ENCODE measurements around the gene PCYT2.

The PCYT2 gene

DNA sequence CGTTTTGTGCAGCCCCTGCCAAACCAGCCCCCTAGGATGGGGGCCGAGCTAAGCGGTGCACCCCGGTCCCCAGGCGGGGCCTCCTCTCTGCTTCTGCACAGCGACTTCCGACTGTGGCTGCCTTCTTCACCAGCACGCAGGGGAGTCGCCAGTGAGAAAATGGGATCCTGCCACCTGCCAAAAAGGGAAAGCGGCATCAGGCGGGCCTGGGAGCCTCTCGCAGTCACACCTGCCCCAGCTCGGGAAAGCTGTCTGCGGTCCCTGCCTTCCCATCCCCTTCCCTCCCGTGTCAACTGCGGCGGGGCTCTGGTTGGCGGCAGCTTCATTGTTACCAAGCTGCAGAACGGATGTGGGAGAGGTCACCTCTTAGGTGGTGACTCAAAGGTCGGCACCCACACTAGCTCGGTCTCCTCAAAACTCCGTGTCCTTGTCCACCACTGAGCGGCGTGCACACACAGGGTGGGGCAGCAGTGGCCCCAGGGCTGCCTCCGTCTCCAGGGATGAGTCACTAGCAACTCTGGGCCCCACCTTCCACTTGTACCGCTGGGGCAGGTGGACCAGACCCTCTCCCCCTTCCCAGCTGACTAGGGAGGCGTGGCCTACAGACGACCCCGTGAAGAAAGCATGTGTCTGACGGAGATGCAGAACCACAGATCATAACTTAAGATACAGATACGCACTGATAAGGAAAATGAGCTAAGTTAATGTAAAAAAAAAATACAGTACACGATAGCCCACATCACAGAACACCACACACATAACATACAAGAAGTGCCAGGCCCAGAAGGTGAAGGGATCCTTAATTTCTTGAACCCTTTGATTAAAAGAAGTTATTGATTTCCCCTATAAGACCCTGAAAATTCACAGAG, 1.5 kb upstream of the PCYT2 start:
- DNase-seq, result no peak

DNA sequence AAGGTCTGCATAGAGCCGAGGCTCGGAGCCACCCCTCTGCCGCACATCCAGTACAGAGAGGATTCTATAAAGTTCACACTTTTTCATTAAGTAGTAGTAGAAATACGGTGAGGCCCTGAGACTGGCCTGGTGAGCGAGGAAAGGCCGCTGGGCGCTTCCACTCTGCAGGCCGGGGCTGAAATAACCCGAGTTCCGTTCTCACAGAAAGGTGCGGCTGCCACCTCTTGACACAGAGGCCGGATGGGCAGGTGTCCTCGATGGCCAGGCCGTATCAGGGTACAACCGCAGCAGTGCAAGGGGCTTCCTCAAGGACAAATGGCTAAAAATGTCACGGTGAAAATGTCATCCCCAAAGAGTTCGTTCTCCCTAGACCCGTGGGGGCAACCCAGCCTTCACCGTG, 770 bp upstream of the PCYT2 start:
- no peak for DNase-seq

DNA sequence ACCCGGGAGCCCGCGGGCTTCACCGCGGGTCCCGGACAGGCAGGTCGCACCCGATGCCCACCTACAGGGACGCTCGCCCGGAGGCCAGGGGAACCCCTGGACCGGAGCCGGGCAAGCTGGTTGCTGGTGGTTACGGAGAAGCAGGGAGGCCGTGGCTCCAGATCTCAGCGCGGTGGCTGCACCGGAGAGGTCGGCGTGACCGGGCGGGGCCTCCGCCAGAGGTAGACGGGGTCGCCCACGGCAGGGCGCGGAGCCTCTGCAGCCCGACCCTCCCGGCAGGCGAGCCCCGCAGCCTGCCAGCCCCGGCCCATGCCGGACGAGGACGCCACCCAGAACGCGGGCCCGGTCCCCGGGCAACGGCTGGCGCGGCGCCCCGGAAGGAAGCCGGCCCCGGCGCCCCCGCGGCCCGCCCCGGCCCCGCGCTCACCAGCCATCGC, 341 bp downstream of the PCYT2 start:
- DNase-seq, result no peak

DNA sequence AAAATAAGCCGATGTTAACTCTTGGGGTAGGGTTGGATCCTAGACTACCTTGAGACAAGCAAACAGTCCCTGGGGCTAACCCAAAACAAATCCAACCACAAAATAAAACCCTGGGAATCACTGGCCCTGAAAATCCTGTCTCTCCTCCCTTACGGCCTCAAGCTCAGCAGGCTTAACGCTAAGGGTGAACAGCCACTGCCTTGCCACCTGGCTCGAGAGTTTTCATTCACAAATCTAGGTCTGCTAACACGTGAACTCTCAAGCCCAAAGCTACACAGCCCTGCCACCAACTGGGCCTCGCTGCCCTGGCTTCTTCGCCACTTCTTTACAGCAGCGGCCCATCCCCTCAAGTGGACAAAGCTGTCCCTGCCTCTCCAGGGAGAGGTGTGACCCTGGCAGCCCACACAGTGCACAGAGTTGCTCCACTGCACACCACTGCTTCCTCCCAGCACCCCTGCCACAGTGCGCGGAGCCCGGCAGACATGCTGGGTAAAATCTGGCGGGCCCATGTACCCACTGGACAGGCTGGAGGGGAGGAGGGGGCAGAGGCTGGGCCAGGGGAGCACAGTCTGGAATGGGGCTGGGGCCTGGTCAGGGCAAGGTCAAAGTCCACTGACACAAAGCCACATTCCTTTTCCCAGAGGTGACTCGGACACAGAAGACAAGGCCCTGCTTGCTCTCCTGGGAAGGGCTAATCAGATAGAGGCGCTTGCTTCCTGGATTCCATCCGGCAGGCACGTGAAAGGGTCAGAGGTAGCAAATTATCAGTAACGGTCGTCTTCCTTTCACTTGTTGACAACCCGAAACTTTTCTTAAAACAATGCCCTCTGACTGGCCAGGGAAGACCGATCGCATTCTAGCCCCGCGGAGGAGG, 996 bp downstream of the PCYT2 start:
- DNase-seq, result no peak

DNA sequence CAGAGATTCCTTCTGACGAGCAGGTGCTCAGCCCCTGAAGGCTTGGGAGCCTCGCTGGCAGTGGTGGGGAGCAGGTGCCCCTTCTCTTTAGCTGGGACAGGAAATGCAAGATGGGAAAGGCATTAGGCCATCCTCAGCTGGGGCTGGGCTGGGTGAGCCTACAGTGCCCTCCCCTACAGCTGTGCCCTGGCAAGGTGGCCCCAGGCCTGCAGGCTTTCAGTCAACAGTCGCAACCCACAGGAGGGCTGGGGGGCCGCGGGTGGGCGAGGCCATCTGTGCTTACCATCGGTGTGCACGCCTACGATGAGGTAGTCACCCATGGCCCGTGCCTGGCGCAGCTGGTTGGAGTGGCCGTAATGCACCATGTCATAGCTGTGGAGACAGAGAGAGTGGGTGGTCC, 2.0 kb downstream of the PCYT2 start:
- DNase-seq, result no peak

DNA sequence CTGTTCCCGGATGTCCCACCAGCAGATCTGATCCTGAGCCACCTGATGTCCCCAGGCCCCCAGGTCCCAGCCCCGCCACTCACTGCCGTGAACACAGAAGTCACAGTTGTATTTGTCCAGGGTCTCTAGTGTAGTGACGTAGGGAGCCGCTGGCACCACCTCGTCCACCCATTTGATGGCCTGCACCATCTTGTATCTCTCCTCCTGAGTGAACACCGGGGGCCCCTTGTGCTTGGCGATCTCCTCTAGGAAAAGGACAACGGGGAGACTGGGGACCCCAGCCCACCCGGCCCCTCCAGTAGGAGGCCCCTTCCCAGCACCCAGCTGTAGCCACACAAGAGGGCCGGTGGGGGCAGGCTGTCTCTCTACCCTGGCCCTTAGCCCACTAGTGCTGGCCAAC, 2.4 kb downstream of the PCYT2 start:
- DNase-seq, result no peak

DNA sequence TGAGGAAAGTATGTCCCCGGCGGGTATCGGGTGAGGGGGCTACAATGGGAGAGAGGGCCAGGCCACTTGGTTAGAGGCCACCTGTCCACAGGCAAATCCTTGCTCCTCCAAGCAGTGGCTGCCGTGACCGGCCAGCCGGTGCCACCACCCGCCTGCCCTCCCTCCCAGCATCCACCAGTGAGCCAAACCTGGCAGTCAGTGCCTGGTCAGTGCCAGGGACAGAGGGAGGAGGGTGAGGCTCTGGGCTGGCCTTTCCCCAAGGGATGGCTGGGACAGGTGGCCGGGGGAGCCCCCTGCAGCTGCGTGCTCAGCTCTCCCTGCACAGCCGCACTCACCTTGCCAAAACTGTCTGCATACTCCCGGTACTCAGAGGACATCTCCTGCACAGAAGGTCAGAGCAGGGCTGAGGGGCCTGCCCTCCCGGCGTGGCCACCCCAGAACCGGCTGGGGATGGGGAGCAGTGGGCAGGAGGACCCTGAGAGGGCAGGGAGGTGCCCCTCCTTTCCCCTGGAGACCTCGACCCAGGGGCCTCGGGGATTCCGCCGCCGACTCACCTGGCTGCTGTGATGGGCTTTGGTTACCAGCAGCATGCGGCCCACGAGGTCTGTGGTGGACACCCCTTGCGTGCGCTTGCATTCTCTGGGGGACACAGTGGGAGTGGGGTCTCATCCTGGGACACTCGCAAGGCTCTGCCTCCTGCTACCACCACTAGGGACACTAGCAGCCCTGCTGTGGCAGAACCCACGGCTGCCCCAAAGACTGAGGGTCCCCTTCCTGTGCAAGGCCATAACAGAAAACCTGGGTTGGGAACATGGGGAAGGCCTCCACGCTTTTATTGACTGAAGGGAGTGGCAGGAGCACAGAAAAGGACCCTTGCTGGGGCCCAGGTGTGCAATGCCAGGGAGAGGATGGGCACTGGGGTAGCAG, 3.7 kb downstream of the PCYT2 start:
- DNase-seq, result no peak

DNA sequence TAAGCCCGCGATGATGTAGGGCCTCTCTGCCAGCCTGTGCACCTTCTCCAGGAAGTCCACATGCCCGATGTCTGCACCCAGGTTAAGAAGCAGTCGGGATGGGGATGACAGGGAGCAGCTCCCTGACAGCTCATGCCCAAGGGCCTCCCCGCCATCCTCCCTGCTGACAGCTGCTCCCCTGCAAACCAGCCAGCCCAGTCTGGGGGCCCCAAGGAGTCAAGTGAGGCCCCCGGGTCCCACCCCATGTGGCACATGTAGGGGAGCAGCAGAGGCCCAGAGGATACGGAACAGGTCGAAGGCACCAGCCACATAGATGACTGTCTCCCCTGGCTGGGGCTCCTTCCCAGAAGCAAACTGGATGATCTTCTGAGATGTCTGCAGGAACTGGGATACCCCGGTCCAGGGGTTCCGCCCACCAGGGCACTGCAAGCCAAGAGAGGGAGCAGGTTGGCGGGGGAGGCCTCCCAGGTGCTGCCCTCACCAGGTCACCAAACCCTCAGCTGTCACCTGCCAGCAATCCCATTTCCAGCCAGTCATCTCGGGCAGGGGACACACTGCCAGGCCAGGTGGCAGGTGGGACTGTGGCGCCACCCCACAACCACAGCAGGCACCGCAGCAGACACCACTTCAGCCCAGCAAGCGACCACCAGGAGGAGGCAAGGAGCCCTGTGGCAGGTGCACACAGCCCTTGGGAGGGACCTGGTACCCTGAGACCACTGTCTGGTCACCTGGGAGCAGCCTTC, 4.6 kb downstream of the PCYT2 start:
- no peak for DNase-seq

DNA sequence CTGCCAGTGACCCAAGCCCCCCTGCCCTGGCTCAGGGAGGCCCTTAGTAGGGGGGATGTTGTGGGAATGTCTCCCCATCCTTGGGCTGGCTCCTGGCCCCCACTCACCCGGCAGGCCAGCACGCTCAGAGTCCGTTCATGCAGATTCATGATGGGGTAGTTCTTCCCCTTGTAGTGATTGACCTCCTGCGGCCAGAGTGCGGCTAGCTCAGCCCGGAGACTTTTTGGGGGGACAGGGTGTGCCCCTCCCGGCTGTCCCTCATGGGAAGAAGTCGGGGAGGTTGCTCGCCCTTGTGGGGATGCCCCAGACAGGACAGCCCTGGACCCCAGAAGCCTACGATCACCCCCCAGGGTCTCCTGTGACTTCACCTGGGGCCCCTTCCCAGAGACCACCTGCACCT, 5.2 kb downstream of the PCYT2 start:
- no peak for DNase-seq

DNA sequence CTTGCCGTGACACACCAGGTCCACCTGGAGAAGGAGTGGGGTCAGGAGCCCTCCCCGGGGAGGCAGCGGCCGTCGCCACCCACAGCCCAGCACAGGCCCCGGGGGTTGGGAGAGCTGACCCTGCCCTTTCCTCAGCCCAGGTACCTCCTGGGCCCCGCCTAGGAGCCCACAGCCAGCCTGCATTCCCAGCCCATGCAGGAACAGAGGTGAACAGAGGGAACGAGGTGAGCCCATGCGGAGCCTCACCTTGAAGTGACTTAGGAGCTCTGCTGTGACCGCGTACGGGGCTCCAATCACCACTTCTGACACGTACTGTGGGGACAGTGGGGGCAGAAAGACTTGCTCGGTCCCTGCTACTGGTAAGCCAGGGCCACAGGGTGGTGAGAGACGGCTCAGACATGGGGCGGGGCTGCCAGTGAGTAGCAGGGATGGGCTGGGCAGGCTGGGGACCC, 5.7 kb downstream of the PCYT2 start:
- no peak for DNase-seq

DNA sequence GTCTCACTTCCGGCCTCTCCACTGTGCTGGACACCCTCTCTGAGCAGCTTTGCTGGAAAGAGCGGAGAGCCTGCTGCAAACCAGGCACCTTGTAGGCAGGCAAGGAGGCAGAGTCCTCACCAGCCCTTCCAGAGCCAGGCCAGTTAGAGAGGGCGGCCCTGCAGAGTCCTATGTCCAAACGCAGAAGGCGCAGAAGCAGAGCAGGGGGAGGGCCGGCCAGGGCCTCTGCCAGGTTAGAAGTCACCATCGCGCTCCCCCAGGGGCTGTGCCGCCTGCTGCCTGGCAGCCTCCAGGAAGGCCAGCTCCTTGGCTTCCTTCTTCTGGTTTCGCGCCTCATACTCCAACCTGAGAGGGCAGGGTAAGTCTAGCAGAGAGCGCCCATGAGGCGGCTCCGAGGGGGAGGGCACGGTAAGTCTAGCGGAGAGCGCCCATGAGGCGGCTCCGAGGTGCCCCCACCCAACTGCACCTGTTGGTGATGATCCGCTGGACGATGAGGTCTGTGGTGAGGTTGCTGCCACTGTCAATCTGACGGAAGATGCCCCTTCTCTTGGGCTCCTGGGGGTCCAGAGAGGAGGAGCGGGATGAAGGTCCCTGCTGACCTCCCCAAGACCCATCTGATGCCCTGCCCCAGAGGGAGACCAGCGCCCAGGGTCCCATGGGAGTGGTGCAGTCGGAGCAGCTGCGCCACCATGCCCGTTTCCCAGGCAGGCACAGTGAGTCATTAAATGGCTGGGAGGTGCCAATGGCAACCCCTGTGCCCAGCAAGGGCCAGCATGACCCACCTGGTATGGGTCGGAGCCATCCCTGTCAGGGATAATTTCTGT, 6.4 kb downstream of the PCYT2 start:
- no peak for DNase-seq

DNA sequence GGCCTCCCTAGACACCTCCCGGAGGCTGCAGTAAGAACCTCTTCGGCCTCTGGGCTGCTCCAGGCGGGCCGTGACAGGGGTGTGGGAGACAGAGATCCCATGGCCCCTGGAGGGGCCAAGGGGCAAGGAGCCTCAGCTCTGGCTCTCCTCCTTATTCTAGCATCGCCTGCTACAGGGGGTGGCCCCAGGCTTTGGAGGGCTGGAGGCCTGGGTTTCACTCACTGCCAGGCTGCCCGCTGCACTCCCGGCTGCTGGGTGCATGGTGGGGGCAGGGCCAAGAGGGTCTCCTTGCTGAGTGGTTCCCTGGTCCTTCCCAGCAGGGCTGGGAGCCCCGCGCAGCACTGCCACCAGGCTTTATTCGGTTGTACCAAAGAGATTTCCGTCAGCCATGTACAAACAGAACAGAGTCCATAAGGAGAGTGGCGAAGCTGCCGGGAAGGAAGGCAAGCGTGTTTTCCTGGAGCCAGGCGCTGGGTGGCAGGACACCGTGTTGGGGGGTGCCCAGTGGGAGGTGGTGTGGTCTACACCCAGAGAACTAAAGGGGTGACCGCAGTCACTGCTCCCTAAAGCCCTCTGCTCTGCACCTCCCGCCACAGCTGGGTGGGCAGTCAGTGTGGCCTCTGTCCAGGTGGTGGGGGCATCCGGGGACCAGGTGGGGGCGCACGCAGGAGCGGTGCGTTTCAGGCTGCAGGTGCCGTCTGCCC, 7.2 kb downstream of the PCYT2 start:
- no peak for DNase-seq

DNA sequence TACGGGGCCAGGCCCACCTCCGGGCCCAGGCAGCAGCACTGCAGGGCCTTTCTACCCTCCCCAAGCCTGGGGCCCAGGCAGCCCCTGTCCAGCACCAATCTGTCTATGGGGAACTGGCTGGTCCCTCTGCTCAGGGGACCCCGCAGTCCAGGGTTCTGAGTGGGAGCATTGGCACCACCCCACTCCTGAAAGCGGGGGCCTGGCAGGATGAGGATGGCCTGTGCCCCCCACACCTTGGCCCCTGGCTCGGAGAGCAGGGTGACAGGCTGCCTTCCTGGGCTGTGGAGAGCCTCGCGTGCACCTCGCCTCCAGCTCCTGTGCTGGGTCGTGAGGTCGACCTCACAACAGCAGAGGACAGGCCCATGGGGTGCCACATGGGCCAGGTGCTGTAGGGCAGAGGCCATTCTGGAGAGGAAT, 7.8 kb downstream of the PCYT2 start:
- no peak for DNase-seq

DNA sequence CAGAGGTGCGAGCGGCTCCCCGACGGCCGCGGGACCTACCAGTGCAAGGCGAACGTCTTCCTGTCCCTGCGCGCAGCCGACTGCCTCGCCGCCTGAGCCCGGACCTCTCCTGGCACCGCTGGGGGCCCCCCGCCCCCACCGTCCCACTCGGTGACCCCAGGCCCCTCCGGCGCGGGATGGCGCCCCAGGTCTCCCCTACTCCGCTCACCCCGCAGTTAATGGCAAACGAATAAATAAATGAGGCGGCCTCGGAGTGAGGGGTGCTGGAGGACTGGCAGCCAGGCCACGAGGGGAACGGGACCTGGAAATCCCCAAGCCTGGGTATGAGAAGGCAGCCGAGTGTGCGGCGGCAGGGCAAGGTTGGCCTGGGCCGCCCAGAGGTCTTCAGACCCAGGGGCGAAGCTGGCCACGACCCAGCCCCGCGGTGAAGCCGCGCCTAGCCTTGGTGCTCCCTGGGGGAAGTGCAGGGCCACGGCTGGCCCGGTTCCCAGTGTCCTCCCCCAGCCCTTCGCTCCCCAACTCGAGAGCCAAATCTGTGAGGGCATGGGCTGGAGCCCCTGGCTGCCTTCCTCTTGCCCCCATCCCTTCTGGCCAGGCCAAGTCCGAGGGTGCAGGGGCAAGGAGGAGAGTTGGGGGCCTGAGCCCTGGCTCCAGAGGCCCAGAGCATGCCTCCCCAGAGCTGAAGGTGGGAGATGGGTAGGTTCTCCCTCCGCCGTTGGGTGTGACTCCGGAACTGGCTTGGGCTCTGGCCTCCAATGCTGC, 8.4 kb downstream of the PCYT2 start:
- DNase-seq, result no peak

DNA sequence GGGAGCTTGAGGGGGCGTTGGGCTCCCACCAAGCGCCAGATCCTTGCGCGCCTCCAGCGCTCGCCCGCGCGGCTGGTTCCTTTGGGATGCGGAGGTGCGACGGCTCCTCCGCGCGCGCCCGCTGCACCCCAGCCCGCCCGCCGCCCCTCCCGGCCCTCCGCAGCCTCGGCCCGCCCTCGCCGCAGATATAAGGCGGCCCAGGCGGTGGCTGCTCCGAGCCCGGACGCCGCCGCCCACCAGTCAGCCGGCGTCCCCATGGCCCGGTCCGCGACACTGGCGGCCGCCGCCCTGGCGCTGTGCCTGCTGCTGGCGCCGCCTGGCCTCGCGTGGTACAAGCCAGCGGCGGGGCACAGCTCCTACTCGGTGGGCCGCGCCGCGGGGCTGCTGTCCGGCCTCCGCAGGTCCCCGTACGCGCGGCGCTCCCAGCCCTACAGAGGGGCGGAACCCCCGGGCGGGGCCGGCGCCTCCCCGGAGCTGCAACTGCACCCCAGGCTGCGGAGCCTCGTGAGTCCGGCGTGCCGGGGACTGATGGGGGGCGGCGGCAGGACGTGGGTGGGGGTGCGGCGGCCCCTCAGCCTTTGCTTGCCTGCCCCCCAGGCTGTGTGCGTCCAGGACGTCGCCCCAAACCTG, 9.1 kb downstream of the PCYT2 start, which contains the start of gene NPB:
TSS of gene NPB (plus strand) at position 216 of the 630 bp plus-strand sequence. CDS start at position 256, 40 bp downstream.
- no peak for DNase-seq

DNA sequence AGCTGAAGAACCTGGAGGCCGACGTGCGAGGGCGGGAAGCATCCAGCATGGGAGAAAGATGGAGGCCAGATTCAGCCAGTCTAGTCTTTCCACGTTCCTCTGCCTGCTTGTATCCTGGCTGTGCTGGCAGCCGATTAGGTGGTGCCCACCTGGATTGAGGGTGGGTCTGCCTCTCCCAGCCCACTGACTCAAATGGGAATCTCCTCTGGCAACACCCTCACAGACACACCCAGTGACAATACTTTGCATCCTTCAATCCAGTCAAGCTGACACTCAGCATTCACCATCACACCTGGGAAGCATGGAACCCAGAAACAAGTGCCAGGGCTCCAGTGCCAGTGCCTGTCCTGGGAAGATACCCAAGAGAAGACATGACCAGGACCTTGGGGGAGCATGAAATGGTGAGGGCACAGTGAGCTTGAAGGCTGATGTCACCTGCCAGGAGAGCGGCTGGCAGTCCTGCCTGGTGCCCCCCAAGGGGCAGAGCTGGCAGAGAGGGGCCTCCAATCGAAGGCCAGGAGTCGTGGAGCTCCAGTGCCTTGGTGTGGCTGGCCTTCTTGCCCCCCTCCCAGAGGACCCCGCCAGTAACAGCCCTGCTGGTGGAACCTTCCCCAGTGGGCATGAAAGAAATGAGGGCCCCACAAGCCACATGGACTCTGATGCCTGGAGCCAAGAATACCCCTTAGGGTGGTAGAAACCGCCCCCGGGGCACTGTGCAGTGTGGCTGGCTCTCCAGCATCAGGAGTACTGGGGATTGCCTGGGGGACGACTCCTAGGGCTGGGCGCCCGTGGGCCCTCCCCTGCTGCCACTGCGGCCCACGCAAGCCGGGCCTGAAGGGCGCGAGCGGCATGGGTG, 9.8 kb downstream of the PCYT2 start:
- DNase-seq, result no peak

DNA sequence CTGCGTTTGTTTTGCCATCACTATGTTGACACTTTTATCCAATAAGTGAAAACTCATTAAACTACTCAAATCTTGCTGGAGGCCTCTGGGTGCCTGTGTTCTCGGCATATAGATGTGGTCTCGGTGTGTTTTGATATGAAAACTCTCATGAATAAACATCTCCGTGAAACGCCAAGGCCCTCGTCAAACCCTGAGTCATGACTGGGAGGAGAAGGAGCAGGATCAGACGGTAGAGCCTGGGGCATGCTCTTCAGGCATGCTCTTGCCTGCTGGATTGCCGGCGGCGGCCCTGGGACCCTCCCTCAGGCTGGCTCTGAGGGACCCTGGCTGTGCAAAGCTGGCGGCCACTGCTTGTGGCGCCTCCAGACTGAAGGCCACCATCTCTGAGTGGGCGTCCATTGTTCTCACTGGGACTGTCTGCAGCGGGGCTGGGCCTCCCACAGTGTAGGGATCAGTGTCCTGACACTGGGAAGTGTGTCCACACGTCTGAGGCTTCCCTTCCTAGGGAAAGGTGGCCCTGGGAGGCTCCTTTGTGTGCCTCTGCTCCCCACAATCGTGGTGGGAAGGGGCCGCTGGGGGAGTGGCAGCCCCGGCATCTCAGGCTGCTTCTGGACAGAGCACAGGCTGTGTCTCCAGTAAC, 10.9 kb downstream of the PCYT2 start:
- no peak for DNase-seq
